ENCODE results near the gene ANKRD42. TPM values are rescaled to one million over a fixed set of nuclear protein-coding genes. Genes with fewer than 3 reads are reported as not detected.

Gene ANKRD42
- 6.7 and 8.7 TPM in 2 replicates for total RNA-seq

GRCh38 chr11:83193315-83194280 lies at the start of gene ANKRD42:
Gene ANKRD42 (plus strand): TSS chr11:83193712. CDS start chr11:83194671, 959 bp downstream.
- DNase-seq (ENCODE audit: low read depth, low spot score), result peak; percentile 91

- DNase-seq (ENCODE audit: low read depth, low spot score), result no peak
Observed at GRCh38 chr11:83147895-83148294, 45.6 kb upstream of the ANKRD42 start.

DNA sequence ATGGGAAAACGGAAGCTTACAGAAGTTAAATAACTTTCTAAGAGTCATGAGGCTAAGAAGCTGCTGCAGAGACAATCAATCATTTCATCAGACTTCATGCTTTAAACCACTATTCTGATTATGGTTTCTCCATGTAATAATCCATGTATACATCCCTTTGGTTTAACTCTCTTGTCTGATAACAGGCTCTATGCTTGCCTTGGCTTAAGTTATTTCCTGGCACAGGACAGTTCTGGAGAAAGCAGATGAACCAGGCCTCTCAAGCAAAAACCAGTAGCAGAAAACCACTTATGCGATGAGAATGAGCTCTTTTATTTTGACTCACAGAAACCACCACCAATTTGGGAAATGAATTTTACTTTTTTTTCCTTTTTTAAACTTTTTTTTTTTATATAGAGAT lies 43.1 kb upstream of the ANKRD42 start:
- DNase-seq (ENCODE audit: low read depth, low spot score), result no peak

DNA sequence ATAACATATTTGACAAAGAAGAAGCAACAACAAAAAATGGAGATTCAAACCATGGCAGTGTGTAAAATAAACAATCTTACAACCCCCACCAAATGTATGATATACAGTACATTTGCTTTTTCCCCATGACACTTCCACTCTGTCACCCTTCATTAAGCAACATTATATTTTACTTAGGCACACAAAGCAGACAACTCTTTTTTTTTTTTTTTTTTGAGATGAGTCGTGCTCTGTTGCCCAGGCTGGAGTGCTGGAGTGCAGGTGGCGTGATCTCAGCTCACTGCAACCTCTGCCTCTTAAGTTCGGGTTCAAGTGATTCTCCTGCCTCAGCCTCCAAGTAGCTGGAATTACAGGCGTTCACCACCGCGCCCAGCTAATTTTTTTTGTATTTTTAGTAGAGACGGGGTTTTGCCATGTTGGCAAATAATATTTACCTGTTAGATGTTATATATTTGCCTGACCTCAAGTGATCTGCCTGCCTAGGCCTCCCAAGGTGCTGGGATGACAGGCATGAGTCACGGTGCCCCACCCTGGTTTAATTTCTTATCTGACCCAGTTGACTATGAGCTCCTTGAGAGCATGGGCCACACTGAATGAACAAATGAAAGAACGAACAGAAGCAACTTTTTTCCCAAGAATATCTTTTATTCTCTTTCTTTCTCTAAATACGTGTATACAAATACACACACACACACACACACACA lies 42.1 kb upstream of the ANKRD42 start:
- no peak for DNase-seq (ENCODE audit: low read depth, low spot score)

- DNase-seq (ENCODE audit: low read depth, low spot score), result no peak
Observed at GRCh38 chr11:83152264-83152663, 41.2 kb upstream of the ANKRD42 start.

GRCh38 chr11:83153764-83154163 lies 39.7 kb upstream of the ANKRD42 start:
- no peak for DNase-seq (ENCODE audit: low read depth, low spot score)

DNA sequence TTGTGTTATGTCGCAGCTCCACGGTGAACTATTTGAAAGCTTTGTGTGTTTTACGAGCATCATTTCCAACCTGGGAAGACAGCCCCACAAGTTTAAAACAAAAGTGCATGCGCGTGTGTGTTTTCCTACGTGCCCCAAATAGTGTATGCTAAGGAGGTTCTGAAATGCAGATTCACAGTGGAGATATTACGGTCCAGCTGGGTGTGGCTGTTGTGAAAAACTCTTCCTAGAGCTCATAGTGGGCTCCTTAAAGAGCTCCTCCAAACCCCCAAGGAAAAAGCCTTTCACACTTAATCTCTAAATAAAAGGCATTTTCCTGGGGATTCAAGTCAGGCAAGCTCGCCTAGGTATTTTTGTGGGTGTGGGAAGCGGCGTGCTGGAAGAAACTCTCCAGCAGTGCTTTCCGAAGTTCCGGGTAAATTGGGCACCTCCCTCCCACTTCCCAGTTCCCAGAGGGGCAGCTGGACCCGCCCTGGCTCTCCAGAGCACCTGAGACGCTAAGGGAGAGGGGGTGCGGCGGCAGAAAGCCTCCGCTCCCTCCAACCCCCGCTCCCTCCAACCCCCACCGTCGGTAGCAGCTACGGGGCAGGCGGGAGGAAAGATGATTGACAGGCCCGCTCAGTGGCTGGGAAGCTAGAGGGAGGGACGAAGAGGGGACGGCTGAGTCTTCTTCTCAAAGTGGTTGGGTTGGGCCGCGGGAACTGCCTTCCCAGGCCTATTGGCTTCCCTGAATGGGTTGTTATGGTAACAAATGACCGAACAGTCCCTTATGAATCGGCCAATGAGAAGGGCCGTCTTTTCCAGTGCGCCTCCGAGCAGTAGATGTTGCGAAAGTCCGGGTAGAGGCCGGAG lies 37.1 kb upstream of the ANKRD42 start:
- peak; percentile 99 for DNase-seq (ENCODE audit: low read depth, low spot score)

DNA sequence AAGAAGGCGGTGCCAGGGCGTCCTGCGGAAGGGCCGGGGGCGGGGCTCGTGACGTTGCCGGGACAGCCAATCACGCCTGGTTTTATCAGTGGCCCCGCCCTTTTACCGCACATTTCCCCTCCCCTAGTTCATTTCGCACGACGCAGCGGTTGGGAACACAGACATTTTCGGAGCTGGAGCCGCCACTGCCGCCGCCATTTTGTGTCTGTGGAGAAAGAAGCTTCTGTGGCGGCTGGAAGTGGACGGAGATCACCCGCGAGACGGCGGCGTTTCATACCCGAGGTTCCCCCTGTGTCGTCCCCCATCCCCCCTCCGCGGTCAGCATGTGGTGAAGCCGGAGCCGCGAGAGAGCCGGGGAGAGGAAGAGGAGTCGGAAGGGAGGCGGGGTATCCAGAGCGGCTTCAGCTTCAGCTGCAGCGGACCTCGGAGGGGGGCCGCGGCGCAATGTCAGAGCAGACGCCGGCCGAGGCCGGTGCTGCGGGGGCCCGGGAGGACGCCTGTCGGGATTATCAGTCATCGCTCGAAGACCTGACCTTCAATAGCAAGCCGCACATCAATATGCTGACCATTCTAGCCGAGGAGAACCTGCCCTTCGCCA lies 36.4 kb upstream of the ANKRD42 start, which contains the start of gene PCF11:
TSS of gene PCF11 (plus strand) at position 136 of the 598 bp plus-strand sequence. CDS start at position 445, 309 bp downstream.
- no peak for DNase-seq (ENCODE audit: low read depth, low spot score)

DNA sequence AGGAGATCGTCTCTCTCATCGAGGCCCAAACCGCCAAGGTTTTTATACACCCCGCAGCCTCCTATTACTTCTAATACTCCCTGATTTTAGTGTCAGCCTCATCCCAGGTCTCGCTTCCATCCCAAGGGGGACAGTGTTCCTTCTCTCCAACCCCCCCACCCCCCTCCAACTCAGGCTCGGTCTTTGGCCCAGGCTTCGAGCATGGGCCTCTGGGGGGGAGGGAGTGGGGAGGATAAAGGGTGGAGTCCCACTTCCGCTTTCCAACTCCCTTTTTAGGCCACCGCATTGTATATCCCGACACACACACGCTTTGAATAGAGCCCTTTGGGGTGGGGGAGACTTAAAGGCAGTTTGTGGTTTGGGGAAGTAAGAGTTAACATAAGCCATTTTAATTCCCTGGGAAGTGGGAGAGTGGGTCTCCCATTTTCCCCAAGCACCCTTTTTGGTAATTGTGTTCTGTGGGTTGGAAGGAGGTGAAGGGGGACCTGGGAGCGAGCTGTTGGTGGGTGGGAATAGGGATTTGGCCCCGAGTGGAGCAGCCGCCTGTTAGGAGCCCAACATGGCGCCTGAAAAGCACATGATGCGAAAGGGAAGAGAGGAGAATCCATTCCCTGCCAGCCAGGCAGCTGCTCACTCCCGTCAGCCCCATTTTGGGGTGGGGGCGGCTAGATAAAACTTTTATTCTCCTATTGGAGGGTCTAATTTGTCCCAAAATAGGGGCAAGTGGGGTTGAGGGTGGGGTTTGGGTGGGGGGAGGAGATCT lies 35.7 kb upstream of the ANKRD42 start:
- no peak for DNase-seq (ENCODE audit: low read depth, low spot score)

DNA sequence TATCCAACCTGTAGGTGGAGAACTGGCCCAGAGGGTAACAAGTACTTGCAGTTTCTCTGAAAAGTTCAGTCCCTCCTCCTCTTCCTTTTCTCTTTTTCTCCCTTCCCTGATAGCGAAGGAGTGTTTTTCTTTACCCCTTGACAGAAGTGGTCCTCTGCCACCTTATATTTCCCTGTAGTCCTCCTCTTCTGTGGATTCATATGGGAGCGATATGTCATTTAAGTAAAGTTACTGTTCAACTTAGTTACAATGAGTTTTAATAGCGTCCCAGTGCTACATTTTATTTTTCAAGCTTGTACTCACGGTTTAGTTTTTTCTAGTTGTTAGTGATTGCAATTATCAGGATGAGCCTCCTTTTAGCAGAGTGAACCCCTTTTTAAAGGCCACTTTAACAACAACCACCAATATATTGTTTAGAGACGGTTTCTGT lies 35.1 kb upstream of the ANKRD42 start:
- DNase-seq (ENCODE audit: low read depth, low spot score), result no peak

DNA sequence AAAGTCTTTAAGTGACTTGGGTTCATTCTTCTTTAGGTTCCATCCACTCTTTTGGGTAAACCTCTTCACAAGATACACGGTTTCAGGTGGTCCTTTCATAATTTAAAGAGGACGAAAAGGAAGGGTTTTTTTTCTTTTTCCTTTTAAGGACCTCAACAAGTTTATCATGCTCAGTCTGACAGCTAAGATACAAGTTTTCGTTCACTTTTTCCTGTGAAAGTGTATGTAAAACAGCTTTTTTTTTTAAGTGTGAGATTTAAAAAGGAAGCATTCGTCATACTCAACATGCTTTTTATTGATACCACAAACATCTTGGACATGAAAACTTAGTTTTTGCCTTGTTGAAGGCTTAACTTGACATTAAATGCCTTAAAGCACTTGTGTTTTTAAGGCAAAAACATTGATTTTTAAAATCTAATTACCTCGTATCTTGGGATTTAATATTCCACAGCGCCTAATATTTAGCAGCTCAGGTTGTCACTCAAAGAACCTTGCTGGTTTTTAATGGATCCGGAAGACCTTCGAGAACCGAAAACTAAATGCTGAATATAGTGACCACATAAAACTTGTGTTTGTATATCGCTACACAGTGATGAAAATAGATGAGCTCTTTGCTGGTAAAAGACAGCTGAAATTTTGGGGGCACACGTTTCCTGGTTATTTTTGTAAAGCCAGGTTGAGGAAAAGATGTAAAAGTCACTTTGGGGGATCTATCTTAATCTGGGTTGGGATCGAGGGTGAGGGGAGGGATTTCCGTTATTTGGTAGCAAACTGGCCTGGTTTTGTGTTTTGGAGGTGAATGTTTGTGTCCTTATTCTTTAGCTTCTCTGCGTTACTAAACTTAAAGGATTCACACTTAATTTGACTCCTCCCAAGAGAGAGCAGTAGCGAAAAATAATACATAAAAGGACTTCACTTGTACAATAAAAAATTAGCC lies 34.3 kb upstream of the ANKRD42 start:
- no peak for DNase-seq (ENCODE audit: low read depth, low spot score)

- DNase-seq (ENCODE audit: low read depth, low spot score), result no peak
Observed at GRCh38 chr11:83159902-83160865, 33.3 kb upstream of the ANKRD42 start.

- DNase-seq (ENCODE audit: low read depth, low spot score), result no peak
Observed at GRCh38 chr11:83161610-83162199, 31.8 kb upstream of the ANKRD42 start.

- no peak for DNase-seq (ENCODE audit: low read depth, low spot score)
Observed at GRCh38 chr11:83162377-83162776, 31.1 kb upstream of the ANKRD42 start.

GRCh38 chr11:83166193-83166866 lies 27.2 kb upstream of the ANKRD42 start:
- no peak for DNase-seq (ENCODE audit: low read depth, low spot score)

DNA sequence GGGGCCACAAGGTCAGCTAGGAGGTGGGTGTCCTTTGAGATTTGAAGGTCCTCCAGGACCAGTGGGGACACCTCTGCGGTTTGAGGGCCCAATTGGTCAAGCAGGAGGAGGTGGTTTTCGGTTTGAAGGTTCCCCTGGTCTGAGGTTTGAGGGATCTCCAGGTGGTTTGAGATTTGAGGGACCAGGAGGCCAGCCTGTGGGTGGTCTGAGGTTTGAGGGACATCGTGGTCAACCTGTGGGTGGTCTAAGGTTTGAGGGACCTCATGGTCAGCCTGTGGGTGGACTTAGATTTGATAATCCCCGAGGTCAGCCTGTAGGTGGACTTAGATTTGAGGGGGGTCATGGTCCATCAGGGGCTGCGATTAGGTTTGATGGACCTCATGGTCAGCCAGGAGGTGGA lies 24.8 kb upstream of the ANKRD42 start:
- no peak for DNase-seq (ENCODE audit: low read depth, low spot score)

DNA sequence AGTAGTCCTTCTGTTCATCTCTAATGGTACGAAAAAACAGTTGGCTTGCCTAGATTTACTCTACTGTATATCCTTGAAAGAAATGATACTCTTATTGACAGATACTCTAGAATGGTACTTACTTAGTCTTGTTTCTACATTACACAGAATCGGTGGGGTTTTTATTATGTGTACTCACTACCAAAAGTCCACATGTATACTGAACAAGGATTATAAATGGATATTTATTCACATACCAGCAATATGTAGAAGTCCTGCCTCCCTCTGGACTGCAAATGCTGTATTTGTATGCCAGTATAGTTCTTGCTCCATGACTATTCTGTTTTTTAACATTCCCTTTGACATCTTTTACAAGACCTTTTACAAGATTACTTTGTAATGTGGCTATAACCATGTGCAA lies 22.6 kb upstream of the ANKRD42 start:
- no peak for DNase-seq (ENCODE audit: low read depth, low spot score)
